ENCODE results near the gene POLK. TPM values are rescaled to one million over a fixed set of nuclear protein-coding genes. Genes with fewer than 3 reads are reported as not detected.
"Not testable (repeated sequence)": the region's sequence is repeated elsewhere in the genome, so short reads cannot be mapped to it uniquely, and the experiment has no call there.

POLK gene
- total RNA-seq, 1 experiment from 2014 or later, result 34.8 TPM

DNA sequence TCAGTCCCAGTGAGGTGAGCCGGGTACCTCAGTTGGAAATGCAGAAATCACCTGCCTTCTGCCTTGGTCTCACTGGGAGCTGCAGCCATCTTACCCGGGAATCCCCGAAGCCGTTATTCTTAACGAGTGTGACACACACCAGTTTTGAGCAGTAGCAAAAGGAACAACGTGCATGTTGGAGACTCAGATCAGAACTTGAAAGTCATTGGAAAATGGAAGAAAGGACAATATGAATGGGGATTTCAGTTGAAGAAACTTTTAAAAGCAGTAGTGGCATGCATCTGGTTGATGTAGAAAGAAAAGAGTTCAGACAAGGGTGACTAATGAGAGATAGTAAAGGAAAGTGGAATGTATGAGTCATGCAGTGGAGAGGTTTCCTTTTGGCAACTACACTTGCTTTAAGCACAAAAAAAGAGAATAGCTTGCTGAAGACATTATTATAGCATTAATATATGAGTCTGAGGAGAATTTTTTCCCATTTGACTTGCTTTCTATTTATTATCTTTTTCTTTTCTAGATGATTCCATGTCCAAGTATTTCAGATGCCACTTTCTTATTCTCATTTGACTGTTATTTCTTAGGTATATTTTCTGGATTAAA lies 55.1 kb downstream of the POLK start:
- peak overlapping the region; percentile 12 for H3K4me3 ChIP-seq
- peak overlapping the region; percentile 86 for H3K27ac ChIP-seq
- no peaks in the 10 kb centered on the region for H3K27me3 ChIP-seq (replicated peaks)
- peaks cover 14% of the 10 kb centered on the region; the same call in 1 of the 2 replicates for H3K36me3 ChIP-seq
- peaks cover 34% of the 10 kb centered on the region for H3K4me1 ChIP-seq (replicated peaks)
- H3K9me3 ChIP-seq (replicated peaks), result no peaks in the 10 kb centered on the region
- DNase-seq (ENCODE audit: low read depth in 1 of 2, low spot score in 2 of 2), result peak; percentile 50 to 92

DNA sequence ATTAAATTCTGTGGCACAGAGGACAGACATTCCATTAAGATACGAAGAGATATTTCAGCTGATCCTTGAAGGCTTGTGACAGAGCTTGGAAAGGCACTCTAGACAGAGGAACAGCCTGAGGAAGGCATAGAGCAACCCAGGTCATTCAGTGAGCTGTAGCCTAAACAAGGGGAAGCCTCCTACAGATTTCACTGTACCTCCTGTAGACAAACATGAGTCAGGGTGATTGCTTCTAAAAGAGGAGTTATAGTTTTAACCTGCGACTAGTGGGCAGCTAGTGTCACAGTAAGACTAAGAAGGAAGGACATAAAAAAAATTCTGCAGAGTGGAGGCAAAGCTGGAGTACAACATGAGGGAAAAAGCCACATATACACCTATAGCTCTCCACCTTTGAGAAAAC lies 56.0 kb downstream of the POLK start:
- peaks cover 34% of the 10 kb centered on the region for H3K4me1 ChIP-seq (replicated peaks)
- peak overlapping the region; percentile 86 for H3K27ac ChIP-seq
- no peaks in the 10 kb centered on the region for H3K9me3 ChIP-seq (replicated peaks)
- no peaks in the 10 kb centered on the region for H3K27me3 ChIP-seq (replicated peaks)
- peak in 1 of 2 experiments; percentile 50 for DNase-seq (ENCODE audit: low read depth in 1 of 2, low spot score in 2 of 2)
- H3K36me3 ChIP-seq, result peaks cover 16% of the 10 kb centered on the region
- no peak overlapping the region for H3K4me3 ChIP-seq

DNA sequence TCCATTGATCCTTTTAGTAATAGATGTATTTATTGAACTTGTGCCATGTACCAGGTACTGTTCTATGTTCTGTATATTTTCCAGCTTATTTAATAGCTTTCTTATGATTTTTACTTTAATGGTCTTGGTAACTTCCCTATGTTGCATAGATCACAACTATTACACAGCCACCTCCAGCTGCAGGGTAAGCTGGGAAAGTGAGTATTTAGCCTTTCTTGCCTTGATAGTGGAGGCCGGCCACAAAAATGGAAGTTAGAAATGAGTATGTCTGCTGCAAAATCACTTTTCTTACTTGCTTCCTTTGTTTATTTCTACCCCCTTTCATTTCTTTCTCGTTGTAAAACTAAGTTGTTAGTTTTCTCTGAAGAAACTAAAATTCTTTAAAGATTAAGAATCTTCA lies 56.5 kb downstream of the POLK start:
- H3K9me3 ChIP-seq (replicated peaks), result no peaks in the 10 kb centered on the region
- no peak overlapping the region for H3K4me3 ChIP-seq
- DNase-seq (ENCODE audit: low read depth in 1 of 2, low spot score in 2 of 2), result no peak
- no peaks in the 10 kb centered on the region for H3K27me3 ChIP-seq (replicated peaks)
- peaks cover 17% of the 10 kb centered on the region for H3K36me3 ChIP-seq
- peaks cover 34% of the 10 kb centered on the region for H3K4me1 ChIP-seq (replicated peaks)
- H3K27ac ChIP-seq, result peak overlapping the region; percentile 86

DNA sequence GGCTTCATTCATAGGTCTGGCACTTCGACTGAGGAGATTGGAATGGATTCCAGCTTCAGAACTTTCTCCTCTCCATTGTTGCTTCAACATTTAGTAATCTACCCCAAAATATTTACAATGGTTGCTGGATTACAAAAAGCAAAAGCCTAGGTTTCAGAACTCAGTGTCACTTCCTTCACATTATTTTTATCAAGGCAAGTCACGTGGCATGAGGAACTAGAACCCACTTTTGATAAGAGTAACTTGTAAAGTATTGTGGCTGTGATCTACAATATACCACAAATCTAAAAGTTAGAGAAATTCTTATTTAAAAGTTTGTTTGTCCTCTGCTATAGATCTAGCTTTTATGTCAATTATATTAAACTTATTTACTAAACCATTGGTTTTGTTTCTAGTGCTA lies 59.9 kb downstream of the POLK start:
- H3K36me3 ChIP-seq, result peaks cover 21% of the 10 kb centered on the region
- no peaks in the 10 kb centered on the region for H3K9me3 ChIP-seq (replicated peaks)
- no peak for DNase-seq (ENCODE audit: low read depth in 1 of 2, low spot score in 2 of 2)
- no peak overlapping the region for H3K27ac ChIP-seq
- H3K4me1 ChIP-seq (replicated peaks), result peaks cover 25% of the 10 kb centered on the region
- H3K4me3 ChIP-seq, result no peak overlapping the region
- no peaks in the 10 kb centered on the region for H3K27me3 ChIP-seq (replicated peaks)

DNA sequence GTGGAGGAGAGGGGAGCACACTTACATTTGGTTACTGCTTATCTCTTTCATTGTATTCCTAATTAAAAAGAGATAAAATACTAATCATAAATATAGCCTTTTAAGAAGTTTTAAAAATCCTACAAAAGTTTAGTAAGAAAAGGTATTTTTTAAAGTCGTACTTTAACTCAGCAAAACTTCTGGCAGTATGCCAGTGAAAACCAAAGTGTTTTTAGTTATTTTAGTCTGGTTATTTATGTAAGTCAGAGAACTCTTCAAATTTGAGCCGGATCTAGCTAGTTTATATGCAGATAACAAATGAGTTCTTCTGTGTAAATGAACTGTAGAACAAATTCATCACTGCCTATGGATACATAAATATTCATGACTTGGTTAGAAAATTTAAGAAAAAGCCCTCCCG lies 63.1 kb downstream of the POLK start:
- H3K27me3 ChIP-seq (replicated peaks), result no peaks in the 10 kb centered on the region
- H3K36me3 ChIP-seq, result peaks cover 26% of the 10 kb centered on the region
- DNase-seq (ENCODE audit: low read depth in 1 of 2, low spot score in 2 of 2), result peak in 1 of 2 experiments; percentile 9
- H3K4me1 ChIP-seq (replicated peaks), result 0 out of 2 replicates have a peak, but pooled peaks cover 6% of the 10 kb centered on the region
- H3K27ac ChIP-seq, result no peak overlapping the region
- no peak overlapping the region for H3K4me3 ChIP-seq
- no peaks in the 10 kb centered on the region for H3K9me3 ChIP-seq (replicated peaks)

DNA sequence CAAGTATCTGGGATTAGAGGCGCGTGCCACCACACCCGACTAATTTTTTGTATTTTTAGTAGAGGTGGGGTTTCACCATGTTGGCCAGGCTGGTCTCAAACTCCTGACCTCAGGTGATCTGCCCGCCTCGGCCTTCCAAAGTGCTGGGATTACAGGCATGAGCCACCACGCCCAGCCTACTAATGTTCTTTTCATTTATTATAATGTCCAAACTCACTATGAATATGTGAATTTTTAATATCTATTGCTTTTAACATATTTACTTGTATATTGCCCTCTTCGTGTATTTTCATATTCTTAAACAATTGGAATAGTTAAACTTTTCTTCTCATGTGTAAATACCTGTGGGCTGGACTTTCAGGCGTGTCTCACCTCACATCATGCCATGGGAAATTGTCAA lies 66.6 kb downstream of the POLK start:
- H3K27me3 ChIP-seq (replicated peaks); H3K4me3 ChIP-seq; DNase-seq (ENCODE audit: low read depth in 1 of 2, low spot score in 2 of 2); H3K9me3 ChIP-seq (replicated peaks); H3K4me1 ChIP-seq (replicated peaks); H3K27ac ChIP-seq: not testable (repeated sequence)
- peaks cover 29% of the 10 kb centered on the region for H3K36me3 ChIP-seq

DNA sequence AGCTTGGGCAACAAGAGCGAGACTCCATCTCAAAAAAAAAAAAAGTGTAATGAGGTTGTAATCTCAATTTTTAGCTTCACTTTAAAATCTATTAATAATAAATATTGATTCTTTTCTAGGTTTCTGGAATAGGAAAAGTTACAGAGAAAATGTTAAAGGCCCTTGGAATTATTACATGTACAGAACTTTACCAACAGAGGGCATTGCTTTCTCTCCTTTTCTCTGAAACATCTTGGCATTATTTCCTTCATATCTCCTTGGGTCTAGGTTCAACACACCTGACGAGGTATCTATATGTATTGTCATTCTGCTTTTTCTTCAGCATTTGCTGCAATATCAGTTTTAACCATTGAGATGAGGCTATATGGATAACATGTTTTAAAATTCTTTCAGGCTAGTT lies 73.0 kb downstream of the POLK start:
- peak in 1 of 2 experiments; percentile 14 for DNase-seq (ENCODE audit: low read depth in 1 of 2, low spot score in 2 of 2)
- Histone ChIP-seq H3K9me3 (replicated peaks) (no peaks in the 10 kb centered on the region), H3K36me3 (peaks cover 21% of the 10 kb centered on the region), H3K27me3 (replicated peaks) (no peaks in the 10 kb centered on the region), H3K4me3 (no peak overlapping the region), H3K4me1 (replicated peaks) (no peaks in the 10 kb centered on the region), H3K27ac (no peak overlapping the region)

DNA sequence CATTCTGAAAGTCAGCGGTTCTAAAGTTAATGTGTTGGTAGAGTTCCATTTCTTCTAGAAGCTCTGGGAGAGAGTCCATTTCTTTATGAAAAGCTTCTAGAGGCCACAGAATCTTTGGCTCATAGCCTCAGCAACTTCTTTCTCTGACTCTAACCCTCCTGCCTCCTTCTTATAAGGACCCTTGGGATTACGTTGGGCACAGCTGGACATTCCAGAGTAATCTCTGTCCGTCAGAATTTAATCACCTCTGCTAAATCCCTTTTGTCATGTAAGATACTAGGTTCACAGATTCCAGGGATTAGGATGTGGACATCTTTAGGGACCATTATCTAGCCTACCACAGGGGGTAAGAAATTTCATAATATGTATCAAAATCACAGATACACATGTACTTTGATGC lies 77.0 kb downstream of the POLK start:
- no peaks in the 10 kb centered on the region for H3K4me1 ChIP-seq (replicated peaks)
- H3K9me3 ChIP-seq (replicated peaks), result no peaks in the 10 kb centered on the region
- H3K4me3 ChIP-seq, result no peak overlapping the region
- peaks cover 27% of the 10 kb centered on the region for H3K36me3 ChIP-seq
- DNase-seq (ENCODE audit: low read depth in 1 of 2, low spot score in 2 of 2), result no peak
- H3K27ac ChIP-seq, result no peak overlapping the region
- H3K27me3 ChIP-seq (replicated peaks), result no peaks in the 10 kb centered on the region

DNA sequence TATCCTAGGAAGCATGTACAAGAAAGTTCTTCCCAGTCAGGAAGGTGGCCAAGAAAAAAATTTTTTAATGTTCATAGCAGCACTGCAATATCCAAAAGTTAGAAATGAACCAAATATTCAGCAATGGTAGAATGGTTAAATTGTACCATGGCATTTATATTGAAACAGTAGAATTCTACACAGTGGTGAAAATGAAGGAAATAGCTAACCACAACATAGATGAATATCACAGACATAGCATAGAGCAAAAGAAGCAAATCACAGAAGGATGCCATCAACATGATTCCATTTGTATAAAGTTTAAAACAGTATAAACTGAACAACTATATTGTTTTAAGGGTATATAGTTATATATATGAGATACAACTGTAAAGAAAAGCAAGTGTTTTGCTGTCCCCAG lies 88.8 kb downstream of the POLK start:
- Histone ChIP-seq H3K9me3 (replicated peaks) (no peaks in the 10 kb centered on the region), H3K27ac (no peak overlapping the region), H3K27me3 (replicated peaks) (no peaks in the 10 kb centered on the region), H3K36me3 (peaks cover 10% of the 10 kb centered on the region), H3K4me3 (no peak overlapping the region), H3K4me1 (replicated peaks) (peaks cover 45% of the 10 kb centered on the region)
- no peak for DNase-seq (ENCODE audit: low read depth in 1 of 2, low spot score in 2 of 2)

DNA sequence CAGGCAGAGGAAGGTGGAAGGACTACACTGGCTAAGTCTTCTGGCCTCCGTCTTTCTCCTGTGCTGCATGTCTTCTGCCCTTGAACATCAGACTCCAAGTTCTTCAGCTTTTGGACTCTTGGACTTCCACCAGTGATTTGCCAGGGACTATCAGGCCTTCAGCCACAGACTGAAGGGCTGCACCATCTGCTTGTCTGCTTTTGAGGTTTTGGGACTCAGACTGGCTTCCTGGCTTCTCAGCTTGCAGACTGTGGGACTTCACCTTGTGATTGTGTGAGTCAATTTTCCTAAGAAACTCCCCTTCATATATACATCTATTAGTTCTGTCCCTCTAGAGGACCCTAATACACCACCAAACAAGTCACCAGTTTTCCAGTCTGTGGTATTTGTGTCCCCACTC lies 89.9 kb downstream of the POLK start:
- H3K4me1 ChIP-seq (replicated peaks), result peaks cover 49% of the 10 kb centered on the region
- H3K4me3 ChIP-seq, result no peak overlapping the region
- no peaks in the 10 kb centered on the region for H3K9me3 ChIP-seq (replicated peaks)
- no peak for DNase-seq (ENCODE audit: low read depth in 1 of 2, low spot score in 2 of 2)
- H3K36me3 ChIP-seq, result peaks cover 9% of the 10 kb centered on the region
- H3K27ac ChIP-seq, result peak overlapping the region; percentile 82
- H3K27me3 ChIP-seq (replicated peaks), result no peaks in the 10 kb centered on the region

DNA sequence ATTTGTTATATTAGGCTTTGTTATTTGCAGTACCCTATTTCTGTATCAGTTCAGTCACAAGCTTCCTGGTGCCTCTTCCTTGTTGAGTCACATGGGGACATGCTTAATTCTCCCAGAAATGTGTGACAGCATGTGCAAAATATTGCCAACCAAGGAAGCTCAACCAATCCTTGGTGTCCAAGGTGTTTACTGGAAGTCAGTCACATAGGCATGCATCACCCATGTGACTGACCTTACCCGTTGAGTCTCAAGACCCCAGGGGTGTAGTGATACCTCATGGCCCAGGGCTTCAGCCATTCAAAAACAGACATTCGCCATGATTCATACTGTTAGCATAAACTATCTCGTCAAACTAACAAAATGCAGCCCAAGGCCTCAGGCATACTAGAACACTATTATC lies 90.3 kb downstream of the POLK start:
- Histone ChIP-seq H3K4me1 (replicated peaks) (peaks cover 53% of the 10 kb centered on the region), H3K4me3 (no peak overlapping the region), H3K36me3 (peaks cover 11% of the 10 kb centered on the region), H3K27ac (peak overlapping the region; percentile 82), H3K9me3 (replicated peaks) (no peaks in the 10 kb centered on the region), H3K27me3 (replicated peaks) (no peaks in the 10 kb centered on the region)
- peak; percentile 82 to 88 for DNase-seq (ENCODE audit: low read depth in 1 of 2, low spot score in 2 of 2)

DNA sequence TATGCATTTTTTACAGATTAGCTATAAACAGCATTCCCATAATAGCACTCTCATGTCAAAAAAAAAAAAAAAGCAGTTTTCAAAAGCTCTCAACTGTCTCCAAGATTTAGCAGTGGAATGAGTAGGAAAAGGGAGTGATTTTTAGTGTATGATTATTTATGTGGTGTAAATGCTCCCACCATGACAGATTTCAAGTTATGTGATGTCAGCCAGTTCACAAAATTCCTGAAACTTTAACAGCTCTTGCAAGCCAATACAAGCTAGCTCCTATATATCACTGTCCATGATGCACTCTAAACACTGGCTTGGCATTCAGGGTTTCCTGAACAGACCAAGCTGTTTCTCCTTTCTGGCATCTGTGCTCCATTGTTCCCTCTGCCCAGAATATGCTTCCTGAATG lies 91.7 kb downstream of the POLK start:
- Histone ChIP-seq H3K4me1 (replicated peaks) (peaks cover 54% of the 10 kb centered on the region), H3K4me3 (no peak overlapping the region), H3K27ac (peak overlapping the region; percentile 82), H3K9me3 (replicated peaks) (no peaks in the 10 kb centered on the region), H3K36me3 (peaks cover 12% of the 10 kb centered on the region), H3K27me3 (replicated peaks) (no peaks in the 10 kb centered on the region)
- peak in 1 of 2 experiments; percentile 49 for DNase-seq (ENCODE audit: low read depth in 1 of 2, low spot score in 2 of 2)

DNA sequence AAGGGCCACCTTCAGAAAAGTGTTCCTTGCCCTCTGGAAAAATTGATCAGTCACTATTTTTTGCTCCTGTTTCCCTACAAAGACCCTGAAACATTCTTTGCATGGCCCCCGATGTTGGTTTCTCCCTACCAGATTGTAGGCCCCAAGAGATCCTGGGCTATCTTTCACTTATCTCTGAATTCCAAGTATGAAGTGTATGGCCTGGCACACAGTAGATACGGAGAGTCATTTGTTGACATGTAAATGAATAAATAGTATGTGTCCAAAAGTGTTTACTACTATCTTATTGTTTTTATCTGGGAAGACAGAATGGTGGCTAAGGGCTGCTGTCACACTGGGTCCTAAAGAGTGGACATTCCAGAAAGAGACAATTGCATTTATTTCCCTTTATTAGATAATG lies 92.1 kb downstream of the POLK start:
- H3K27ac ChIP-seq, result peak overlapping the region; percentile 82
- no peaks in the 10 kb centered on the region for H3K27me3 ChIP-seq (replicated peaks)
- H3K36me3 ChIP-seq, result peaks cover 12% of the 10 kb centered on the region
- H3K4me1 ChIP-seq (replicated peaks), result peaks cover 54% of the 10 kb centered on the region
- no peak overlapping the region for H3K4me3 ChIP-seq
- H3K9me3 ChIP-seq (replicated peaks), result no peaks in the 10 kb centered on the region
- DNase-seq (ENCODE audit: low read depth in 1 of 2, low spot score in 2 of 2), result no peak

DNA sequence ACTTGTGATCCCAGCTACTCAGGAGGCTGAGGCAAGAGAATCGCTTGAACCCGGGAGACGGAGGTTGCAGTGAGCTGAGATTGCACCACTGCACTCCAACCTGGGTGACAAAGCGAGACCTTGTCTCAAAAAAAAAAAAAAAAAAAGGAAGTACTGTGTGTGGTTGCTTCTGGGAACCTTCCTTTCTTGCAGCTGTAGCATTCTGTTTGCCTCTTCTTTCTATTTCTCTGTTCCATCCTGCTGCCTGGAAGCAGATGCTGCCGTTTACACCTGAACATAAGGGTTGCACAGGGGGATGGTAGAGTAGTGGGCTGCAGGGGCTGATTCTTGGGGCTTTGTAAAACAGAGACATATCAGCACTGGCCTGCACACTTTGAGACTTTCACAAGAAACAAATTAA lies 95.7 kb downstream of the POLK start:
- H3K36me3 ChIP-seq; H3K9me3 ChIP-seq (replicated peaks); DNase-seq (ENCODE audit: low read depth in 1 of 2, low spot score in 2 of 2); H3K27ac ChIP-seq; H3K27me3 ChIP-seq (replicated peaks); H3K4me3 ChIP-seq: not testable (repeated sequence)
- peaks cover 44% of the 10 kb centered on the region for H3K4me1 ChIP-seq (replicated peaks)

DNA sequence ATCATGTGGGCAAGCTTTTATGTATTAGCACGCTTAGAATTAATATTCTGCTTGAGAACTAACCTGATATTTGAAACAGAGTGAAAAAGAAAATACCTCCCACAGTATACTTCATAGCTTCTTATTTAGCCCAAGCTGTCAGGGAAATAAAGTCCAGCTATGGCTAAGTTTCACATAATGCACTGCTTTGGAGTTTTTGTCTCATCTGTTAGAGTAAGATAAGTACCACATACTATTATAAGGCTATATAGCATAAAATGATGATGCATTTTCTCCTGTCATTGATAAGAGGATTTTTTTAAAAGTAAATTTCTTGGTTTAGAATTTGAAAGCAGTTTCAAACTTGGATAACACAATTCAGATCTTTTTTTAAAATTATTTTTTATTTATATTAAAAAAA lies 97.2 kb downstream of the POLK start:
- Histone ChIP-seq H3K27me3 (replicated peaks) (no peaks in the 10 kb centered on the region), H3K4me3 (no peak overlapping the region), H3K4me1 (replicated peaks) (peaks cover 28% of the 10 kb centered on the region), H3K36me3 (0 out of 2 replicates have a peak, but pooled peaks cover 5% of the 10 kb centered on the region), H3K9me3 (replicated peaks) (no peaks in the 10 kb centered on the region), H3K27ac (no peak overlapping the region)
- DNase-seq (ENCODE audit: low read depth in 1 of 2, low spot score in 2 of 2), result no peak

Measured in SJSA1 (cell line).